Fibroblast of lung (primary cell): Measurements from ENCODE around the gene KLHL3. TPM values are rescaled to one million over a fixed set of nuclear protein-coding genes. Genes with fewer than 3 reads are reported as not detected.

ENCODE experiments used
- DNase-seq, 2 donors: peaks; one replicate each; pipeline versions ENCODE4 v3.0.0 to v3.0.0-alpha.2; 2010; ENCODE audit warnings: low read depth in 2 of 2
- H2AFZ ChIP-seq: 2 replicates; pipeline ENCODE4 v1.5.1; 2012; ENCODE audit warnings: low read length, control low read depth, inconsistent platforms
- H3K27ac ChIP-seq: 2 replicates; pipeline ENCODE4 v1.5.1; 2011; ENCODE audit warnings: low read length, control low read depth; ENCODE audit not compliant: insufficient read depth
- H3K27me3 ChIP-seq: 2 replicates; pipeline ENCODE4 v1.5.1; 2011; ENCODE audit warnings: mild to moderate bottlenecking, low read length; ENCODE audit not compliant: control insufficient read depth, insufficient read depth
- H3K36me3 ChIP-seq: 2 replicates; pipeline ENCODE4 v1.5.1; 2011; ENCODE audit warnings: low read length; ENCODE audit not compliant: control insufficient read depth, insufficient read depth
- H3K4me1 ChIP-seq: 2 replicates; pipeline ENCODE4 v1.5.1; 2011; ENCODE audit warnings: low read length; ENCODE audit not compliant: control insufficient read depth, insufficient read depth; ENCODE audit errors: extremely low read depth
- H3K4me2 ChIP-seq: 2 replicates; pipeline ENCODE4 v1.5.1; 2011; ENCODE audit warnings: low read length, control low read depth; ENCODE audit not compliant: insufficient read depth; ENCODE audit errors: extremely low read depth
- H3K4me3 ChIP-seq, 4 experiments: fragments of 200-600 bp in 1 of 4; sonication (generic) in 1 of 4; replicated peaks in 1 of 4; 2 replicates each; pipeline ENCODE4 v1.5.1; 2011 to 2016; ENCODE audit warnings: low read length in 4 of 4, low read depth in 3 of 4, mild to moderate bottlenecking in 3 of 4, control low read depth in 2 of 4, inconsistent platforms in 1 of 4, mixed read lengths in 1 of 4; ENCODE audit not compliant: insufficient read depth in 1 of 4; ENCODE audit errors: control extremely low read depth in 1 of 4
- H3K79me2 ChIP-seq: 2 replicates; pipeline ENCODE4 v1.5.1; 2012; ENCODE audit warnings: mild to moderate bottlenecking, low read length, inconsistent platforms; ENCODE audit not compliant: control insufficient read depth, insufficient read depth
- H3K9ac ChIP-seq: 2 replicates; pipeline ENCODE4 v1.5.1; 2011; ENCODE audit warnings: mild to moderate bottlenecking, low read length, control low read depth; ENCODE audit not compliant: insufficient read depth
- H3K9me3 ChIP-seq: 2 replicates; pipeline ENCODE4 v1.5.1; 2012; ENCODE audit warnings: low read depth, low read length; ENCODE audit not compliant: control insufficient read depth, insufficient read depth
- H4K20me1 ChIP-seq: 2 replicates; pipeline ENCODE4 v1.5.1; 2011; ENCODE audit warnings: low read length; ENCODE audit not compliant: control insufficient read depth, insufficient read depth; ENCODE audit errors: extremely low read depth
- EZH2 ChIP-seq: IDR thresholded peaks from 2 replicates; pipeline ENCODE4 v1.5.1; 2012; ENCODE audit warnings: low read length, control low read depth, mild to moderate bottlenecking; ENCODE audit errors: missing control alignments
- polyA plus RNA-seq, 2 donors: library from polyadenylated mRNA; depleted of rRNA in 1 of 2; stranded (reverse) in 1 of 2; unstranded in 1 of 2; fragments of >200 nt; gene quantifications; 2 replicates each; pipeline ENCODE4 v1.2.1, GENCODE V29; 2011 to 2012; ENCODE audit warnings: missing spikeins in 1 of 2
- total RNA-seq: library from RNA; depleted of rRNA; stranded (reverse); fragments of >200 nt; gene quantifications from 2 replicates; pipeline ENCODE4 v1.2.1, GENCODE V29; 2014
- TF ChIP-seq, protein P1 (sequence below), 2 donors: IDR thresholded peaks in 1 of 2; conservative IDR thresholded peaks in 1 of 2; 1 replicate in 1 of 2; 2 replicates in 1 of 2; pipeline ENCODE4 v1.5.1; 2011 to 2012; ENCODE audit warnings: low read length in 2 of 2, control low read depth in 1 of 2, inconsistent platforms in 1 of 2, low read depth in 1 of 2, mild to moderate bottlenecking in 1 of 2

Gene KLHL3
- total and polyA plus RNA-seq, 2 donors (not counting 1 experiment from before 2014, with no cell fraction given) = 0.60 to 2.3 TPM

GRCh38 chr5:137714946-137715345 lies 20.9 kb downstream of the KLHL3 start:
- Histone ChIP-seq H3K4me3 (no peak overlapping the region), H3K27ac (no peak overlapping the region), H3K9ac (no peak overlapping the region), H3K79me2 (no peaks in the 10 kb centered on the region), H4K20me1 (no peaks in the 10 kb centered on the region), H3K36me3 (no peaks in the 10 kb centered on the region), H3K4me2 (no peak overlapping the region), H3K9me3 (no peaks in the 10 kb centered on the region), H2AFZ (no peak overlapping the region), H3K27me3 (no peaks in the 10 kb centered on the region), H3K4me1 (no peaks in the 10 kb centered on the region)
- no peak for TF ChIP-seq EZH2
- TF ChIP-seq, protein P1, sequence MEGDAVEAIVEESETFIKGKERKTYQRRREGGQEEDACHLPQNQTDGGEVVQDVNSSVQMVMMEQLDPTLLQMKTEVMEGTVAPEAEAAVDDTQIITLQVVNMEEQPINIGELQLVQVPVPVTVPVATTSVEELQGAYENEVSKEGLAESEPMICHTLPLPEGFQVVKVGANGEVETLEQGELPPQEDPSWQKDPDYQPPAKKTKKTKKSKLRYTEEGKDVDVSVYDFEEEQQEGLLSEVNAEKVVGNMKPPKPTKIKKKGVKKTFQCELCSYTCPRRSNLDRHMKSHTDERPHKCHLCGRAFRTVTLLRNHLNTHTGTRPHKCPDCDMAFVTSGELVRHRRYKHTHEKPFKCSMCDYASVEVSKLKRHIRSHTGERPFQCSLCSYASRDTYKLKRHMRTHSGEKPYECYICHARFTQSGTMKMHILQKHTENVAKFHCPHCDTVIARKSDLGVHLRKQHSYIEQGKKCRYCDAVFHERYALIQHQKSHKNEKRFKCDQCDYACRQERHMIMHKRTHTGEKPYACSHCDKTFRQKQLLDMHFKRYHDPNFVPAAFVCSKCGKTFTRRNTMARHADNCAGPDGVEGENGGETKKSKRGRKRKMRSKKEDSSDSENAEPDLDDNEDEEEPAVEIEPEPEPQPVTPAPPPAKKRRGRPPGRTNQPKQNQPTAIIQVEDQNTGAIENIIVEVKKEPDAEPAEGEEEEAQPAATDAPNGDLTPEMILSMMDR (conservative IDR thresholded peaks at IDR 0.05 in 1 of 2, IDR thresholded peaks at IDR 0.05 in 1 of 2; ENCODE audit: low read depth in 1 of 2, low read length in 2 of 2) = no peak
- DNase-seq = no peak

- DNase-seq = no peak
Measured at GRCh38 chr5:137714494-137714893, 21.4 kb downstream of the KLHL3 start.

GRCh38 chr5:137712139-137712667 lies 23.7 kb downstream of the KLHL3 start:
- H3K79me2 ChIP-seq = no peaks in the 10 kb centered on the region
- no peak overlapping the region for H2AFZ ChIP-seq
- H3K27ac ChIP-seq = no peak overlapping the region
- no peak overlapping the region for H3K4me3 ChIP-seq
- no peaks in the 10 kb centered on the region for H3K9me3 ChIP-seq
- no peak for DNase-seq
- no peaks in the 10 kb centered on the region for H4K20me1 ChIP-seq
- no peak overlapping the region for H3K4me2 ChIP-seq
- no peak for TF ChIP-seq EZH2
- TF ChIP-seq, protein P1 (conservative IDR thresholded peaks at IDR 0.05 in 1 of 2, IDR thresholded peaks at IDR 0.05 in 1 of 2; ENCODE audit: low read depth in 1 of 2, low read length in 2 of 2) = no peak
- no peaks in the 10 kb centered on the region for H3K4me1 ChIP-seq
- H3K27me3 ChIP-seq = no peaks in the 10 kb centered on the region
- no peak overlapping the region for H3K9ac ChIP-seq
- H3K36me3 ChIP-seq = no peaks in the 10 kb centered on the region

More at GRCh38 chr5:137714494-137714893, 21.4 kb downstream of the KLHL3 start:
- H3K9me3 ChIP-seq = no peaks in the 10 kb centered on the region
- H3K27me3 ChIP-seq = no peaks in the 10 kb centered on the region
- H3K9ac ChIP-seq = no peak overlapping the region
- no peaks in the 10 kb centered on the region for H3K4me1 ChIP-seq
- no peaks in the 10 kb centered on the region for H3K79me2 ChIP-seq
- no peak overlapping the region for H3K4me2 ChIP-seq
- no peaks in the 10 kb centered on the region for H3K36me3 ChIP-seq
- H3K4me3 ChIP-seq = no peak overlapping the region
- no peak overlapping the region for H3K27ac ChIP-seq
- TF ChIP-seq EZH2 = no peak
- TF ChIP-seq, protein P1 (conservative IDR thresholded peaks at IDR 0.05 in 1 of 2, IDR thresholded peaks at IDR 0.05 in 1 of 2; ENCODE audit: low read depth in 1 of 2, low read length in 2 of 2) = no peak
- H2AFZ ChIP-seq = no peak overlapping the region
- H4K20me1 ChIP-seq = no peaks in the 10 kb centered on the region
